Body of pancreas (tissue), 4 donors: ENCODE results near the gene ABCF1.

Experiments
- POLR2A ChIP-seq, 3 donors: fragments of 450-650 bp; IDR thresholded peaks; one replicate each; pipeline ENCODE4 v1.6.1; 2016; ENCODE audit warnings: antibody characterized with exemption in 3 of 3, mild to moderate bottlenecking in 2 of 3
- TF ChIP-seq, protein P1 (sequence below), 7 experiments: fragments of 450-650 bp in 4 of 7; fragments of 200-600 bp in 3 of 7; sonication (generic) in 3 of 7; IDR thresholded peaks; one replicate each; pipeline ENCODE4 v1.5.1; 2016 to 2019; ENCODE audit warnings: antibody characterized with exemption in 7 of 7

DNA sequence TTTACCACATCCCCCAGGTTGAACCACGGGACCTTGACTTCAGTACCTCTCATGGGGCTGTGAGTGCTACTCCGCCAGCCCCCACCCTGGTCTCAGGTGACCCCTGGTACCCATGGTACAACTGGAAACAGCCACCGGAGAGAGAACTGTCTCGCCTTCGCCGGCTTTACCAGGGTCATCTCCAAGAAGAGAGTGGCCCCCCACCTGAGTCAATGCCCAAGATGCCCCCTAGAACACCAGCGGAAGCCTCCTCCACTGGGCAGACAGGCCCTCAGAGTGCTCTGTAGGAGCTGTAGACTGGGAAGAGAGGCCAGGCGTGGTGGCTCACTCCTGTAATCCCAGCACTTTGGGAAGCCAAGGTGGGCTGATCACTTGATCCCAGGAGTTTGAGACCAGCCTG, 54.3 kb downstream of the ABCF1 start:
- TF ChIP-seq, protein P1, sequence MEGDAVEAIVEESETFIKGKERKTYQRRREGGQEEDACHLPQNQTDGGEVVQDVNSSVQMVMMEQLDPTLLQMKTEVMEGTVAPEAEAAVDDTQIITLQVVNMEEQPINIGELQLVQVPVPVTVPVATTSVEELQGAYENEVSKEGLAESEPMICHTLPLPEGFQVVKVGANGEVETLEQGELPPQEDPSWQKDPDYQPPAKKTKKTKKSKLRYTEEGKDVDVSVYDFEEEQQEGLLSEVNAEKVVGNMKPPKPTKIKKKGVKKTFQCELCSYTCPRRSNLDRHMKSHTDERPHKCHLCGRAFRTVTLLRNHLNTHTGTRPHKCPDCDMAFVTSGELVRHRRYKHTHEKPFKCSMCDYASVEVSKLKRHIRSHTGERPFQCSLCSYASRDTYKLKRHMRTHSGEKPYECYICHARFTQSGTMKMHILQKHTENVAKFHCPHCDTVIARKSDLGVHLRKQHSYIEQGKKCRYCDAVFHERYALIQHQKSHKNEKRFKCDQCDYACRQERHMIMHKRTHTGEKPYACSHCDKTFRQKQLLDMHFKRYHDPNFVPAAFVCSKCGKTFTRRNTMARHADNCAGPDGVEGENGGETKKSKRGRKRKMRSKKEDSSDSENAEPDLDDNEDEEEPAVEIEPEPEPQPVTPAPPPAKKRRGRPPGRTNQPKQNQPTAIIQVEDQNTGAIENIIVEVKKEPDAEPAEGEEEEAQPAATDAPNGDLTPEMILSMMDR (IDR thresholded peaks at IDR 0.05), result no peak
- no peak for TF ChIP-seq POLR2A (IDR thresholded peaks at IDR 0.05)
